Loucy (cell line): ENCODE results near the gene IL12A.

Experiments
- H2AFZ ChIP-seq: fragments of 200-600 bp; sonication (generic); 2 replicates; pipeline ENCODE4 v1.6.0; 2016; ENCODE audit warnings: antibody characterized with exemption, mild to moderate bottlenecking, low read length, moderate library complexity
- H3F3A ChIP-seq: fragments of 200-600 bp; 2 replicates; pipeline ENCODE4 v1.6.0; 2016; ENCODE audit warnings: antibody characterized with exemption, low read depth, mild to moderate bottlenecking
- H3K27me3 ChIP-seq: fragments of 200-600 bp; sonication (generic); 2 replicates; pipeline ENCODE4 v1.6.1; 2014; ENCODE audit warnings: low read length, mild to moderate bottlenecking; ENCODE audit not compliant: insufficient read depth, poor library complexity, severe bottlenecking
- H3K36me3 ChIP-seq: fragments of 200-600 bp; sonication (generic); 2 replicates; pipeline ENCODE4 v1.6.1; 2016; ENCODE audit warnings: low read length; ENCODE audit not compliant: insufficient read depth
- H3K4me1 ChIP-seq: fragments of 200-600 bp; sonication (generic); 2 replicates; pipeline ENCODE4 v1.5.1; 2014; ENCODE audit warnings: low read length, mild to moderate bottlenecking; ENCODE audit not compliant: insufficient read depth, poor library complexity, severe bottlenecking
- H3K4me2 ChIP-seq: fragments of 200-600 bp; sonication (generic); 2 replicates; pipeline ENCODE4 v1.6.0; 2014; ENCODE audit warnings: antibody characterized with exemption, low read length, low read depth, mild to moderate bottlenecking; ENCODE audit not compliant: poor library complexity, severe bottlenecking
- H3K4me3 ChIP-seq: fragments of 200-600 bp; sonication (generic); 2 replicates; pipeline ENCODE4 v1.5.1; 2014; ENCODE audit warnings: low read length, mild to moderate bottlenecking, mixed read lengths; ENCODE audit not compliant: poor library complexity, severe bottlenecking
- H3K79me2 ChIP-seq: fragments of 200-600 bp; sonication (generic); 2 replicates; pipeline ENCODE4 v1.6.1; 2014; ENCODE audit warnings: low read length; ENCODE audit not compliant: insufficient read depth
- H3K9ac ChIP-seq: fragments of 200-600 bp; sonication (generic); 2 replicates; pipeline ENCODE4 v1.6.0; 2014; ENCODE audit warnings: mild to moderate bottlenecking, low read depth, low read length, moderate library complexity; ENCODE audit not compliant: poor library complexity, severe bottlenecking
- H3K9me2 ChIP-seq: fragments of 200-600 bp; sonication (generic); replicated peaks from 2 replicates; pipeline ENCODE4 v1.6.1; 2016; ENCODE audit warnings: low read depth, low read length, mixed read lengths
- H3K9me3 ChIP-seq: fragments of 200-600 bp; sonication (generic); 2 replicates; pipeline ENCODE4 v1.6.1; 2014; ENCODE audit warnings: mild to moderate bottlenecking, antibody characterized with exemption, low read length, low read depth; ENCODE audit not compliant: insufficient read depth
- H4K20me1 ChIP-seq: fragments of 200-600 bp; sonication (generic); 2 replicates; pipeline ENCODE4 v1.6.0; 2014; ENCODE audit warnings: antibody characterized with exemption, low read length, mild to moderate bottlenecking; ENCODE audit not compliant: insufficient read depth, poor library complexity, severe bottlenecking
- CTCF ChIP-seq: fragments of 200-600 bp; sonication (generic); conservative IDR thresholded peaks from 2 replicates; pipeline ENCODE4 v1.5.1; 2014; ENCODE audit warnings: mild to moderate bottlenecking, antibody characterized with exemption, low read length
- EZH2phosphoT487 ChIP-seq: fragments of 200-600 bp; IDR thresholded peaks from 2 replicates; pipeline ENCODE4 v1.6.1; 2018; ENCODE audit warnings: antibody characterized with exemption, mild to moderate bottlenecking, moderate library complexity, borderline replicate concordance

The IL12A gene

GRCh38 chr3:159960188-159961148, 28.2 kb upstream of the IL12A start:
- Histone ChIP-seq H3K4me3 (no peak overlapping the region), H3K27me3 (no peaks in the 10 kb centered on the region), H3F3A (no peaks in the 10 kb centered on the region), H3K79me2 (no peaks in the 10 kb centered on the region), H3K9me3 (no peaks in the 10 kb centered on the region), H4K20me1 (no peaks in the 10 kb centered on the region), H3K9ac (no peak overlapping the region), H2AFZ (no peak overlapping the region), H3K4me2 (no peak overlapping the region), H3K9me2 (no peaks in the 10 kb centered on the region), H3K36me3 (no peaks in the 10 kb centered on the region), H3K4me1 (no peaks in the 10 kb centered on the region)
- TF ChIP-seq CTCF = no peak
- TF ChIP-seq EZH2phosphoT487 = no peak

- H3K4me3 ChIP-seq = no peak overlapping the region
- H3F3A ChIP-seq = no peaks in the 10 kb centered on the region
- H3K36me3 ChIP-seq = no peaks in the 10 kb centered on the region
- H2AFZ ChIP-seq = no peak overlapping the region
- H3K4me2 ChIP-seq = no peak overlapping the region
- H3K27me3 ChIP-seq = no peaks in the 10 kb centered on the region
- no peaks in the 10 kb centered on the region for H3K9me3 ChIP-seq
- H4K20me1 ChIP-seq = no peaks in the 10 kb centered on the region
- H3K9me2 ChIP-seq = no peaks in the 10 kb centered on the region
- H3K9ac ChIP-seq = no peak overlapping the region
- no peaks in the 10 kb centered on the region for H3K79me2 ChIP-seq
- no peaks in the 10 kb centered on the region for H3K4me1 ChIP-seq
- TF ChIP-seq CTCF = no peak
- TF ChIP-seq EZH2phosphoT487 = no peak
Measured at GRCh38 chr3:159964166-159964973, 24.3 kb upstream of the IL12A start.

- H3K9me3 ChIP-seq = no peaks in the 10 kb centered on the region
- H3K4me1 ChIP-seq = no peaks in the 10 kb centered on the region
- H3F3A ChIP-seq = no peaks in the 10 kb centered on the region
- H3K79me2 ChIP-seq = no peaks in the 10 kb centered on the region
- H3K9ac ChIP-seq = no peak overlapping the region
- no peaks in the 10 kb centered on the region for H3K36me3 ChIP-seq
- no peak overlapping the region for H2AFZ ChIP-seq
- no peak for TF ChIP-seq EZH2phosphoT487
- no peak for TF ChIP-seq CTCF
- no peaks in the 10 kb centered on the region for H4K20me1 ChIP-seq
- no peaks in the 10 kb centered on the region for H3K9me2 ChIP-seq
- no peak overlapping the region for H3K4me2 ChIP-seq
- H3K27me3 ChIP-seq = no peaks in the 10 kb centered on the region
- no peak overlapping the region for H3K4me3 ChIP-seq
Measured at GRCh38 chr3:159971311-159971710, 17.3 kb upstream of the IL12A start.
